ENCODE results near the gene ATF2. TPM values are rescaled to one million over a fixed set of nuclear protein-coding genes. Genes with fewer than 3 reads are reported as not detected.
A peak's percentile ranks its signal among the peaks of the same experiment; 100 is the strongest.

Gene ATF2
- total and polyA plus RNA-seq, 2 donors (not counting 3 experiments of a cell fraction or from before 2014, with no cell fraction given): 36.3 to 57.1 TPM

DNA sequence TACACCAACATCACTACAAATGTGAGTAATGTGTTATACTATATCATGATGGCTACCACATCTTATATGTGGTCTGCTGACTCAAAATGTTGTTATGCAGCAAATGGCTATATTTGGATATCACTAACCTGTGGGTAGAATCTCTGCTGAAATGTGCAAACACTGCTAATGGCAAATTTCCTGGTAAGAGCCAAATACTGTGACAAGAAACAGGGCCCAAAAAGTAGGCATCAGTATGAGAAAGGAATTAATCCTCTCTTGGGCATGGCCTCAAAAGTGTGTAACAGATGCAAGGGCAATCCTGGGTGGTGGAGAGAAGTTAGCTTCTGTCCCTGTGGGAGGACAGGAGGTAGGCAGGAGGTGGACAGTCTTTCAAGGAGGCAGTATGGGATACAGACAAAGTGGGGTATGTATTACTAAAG, 13.3 kb downstream of the ATF2 start:
- H3K27me3 ChIP-seq (ENCODE audit: control insufficient read depth in 2 of 2, insufficient read depth in 2 of 2, low read length in 2 of 2): no peaks in the 10 kb centered on the region
- POLR2A ChIA-PET: no interaction called here
- H3K36me3 ChIP-seq (ENCODE audit: control insufficient read depth in 2 of 2, extremely low read depth in 1 of 2, insufficient read depth in 2 of 2, low read length in 2 of 2): peaks cover 0 to 3% of the 10 kb centered on the region in 2 experiments
- intact Hi-C loops (cut with micrococcal nuclease): no loop called here
- H3K9me3 ChIP-seq (replicated peaks; ENCODE audit: control insufficient read depth, insufficient read depth, low read length): no peaks in the 10 kb centered on the region
- peaks cover 27% of the 10 kb centered on the region for H4K20me1 ChIP-seq (replicated peaks; ENCODE audit: control insufficient read depth, extremely low read depth, insufficient read depth, low read length)
- H3K9me1 ChIP-seq (replicated peaks; ENCODE audit: control insufficient read depth, extremely low read depth, insufficient read depth, low read length): no peaks in the 10 kb centered on the region
- peaks cover 18% of the 10 kb centered on the region for H3K4me1 ChIP-seq (ENCODE audit: control insufficient read depth, extremely low read depth, insufficient read depth, low read length)
- no TSS peak for BruUV-seq (replicated peaks)
- H3K4me2 ChIP-seq (ENCODE audit: insufficient read depth, low read length): no peak overlapping the region
- H3K4me3 ChIP-seq (replicated peaks in 1 of 3; ENCODE audit: insufficient read depth in 1 of 3, low read depth in 1 of 3, low read length in 3 of 3): no peak overlapping the region
- DNase-seq (ENCODE audit: low read depth, low spot score) (no peak), FAIRE-seq (no peak)
- H2AFZ ChIP-seq (ENCODE audit: low read depth, low read length): no peak overlapping the region
- peaks cover 94% of the 10 kb centered on the region for H3K79me2 ChIP-seq (ENCODE audit: control insufficient read depth, insufficient read depth, low read length)
- H3K9ac ChIP-seq (replicated peaks; ENCODE audit: extremely low read depth, insufficient read depth, low read length): no peak overlapping the region
- CTCF ChIA-PET: interaction anchor here (1.2 to 1.3 kb wide), 2 partner anchors 12 to 14 kb away, joined by 3 to 4 read pairs; no protein-coding TSS in a partner anchor
- TF ChIP-seq, protein P1, sequence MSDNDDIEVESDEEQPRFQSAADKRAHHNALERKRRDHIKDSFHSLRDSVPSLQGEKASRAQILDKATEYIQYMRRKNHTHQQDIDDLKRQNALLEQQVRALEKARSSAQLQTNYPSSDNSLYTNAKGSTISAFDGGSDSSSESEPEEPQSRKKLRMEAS (IDR thresholded peaks at IDR 0.05; ENCODE audit: insufficient read depth, insufficient read length): no peak
- no peak for TF ChIP-seq MYC (IDR thresholded peaks at IDR 0.05; ENCODE audit: low read depth, low read length)
- no peak for TF ChIP-seq GATA2 (IDR thresholded peaks at IDR 0.05; ENCODE audit: insufficient read depth, insufficient read length, low read depth, low read length)
- dilution Hi-C loops (cut with MboI; ENCODE audit: extremely low pct_ligation_motif_present, low sequenced_read_pairs): no loop called here
- H3K27ac ChIP-seq (ENCODE audit: insufficient read depth, low read depth, low read length): peak overlapping the region; percentile 11

DNA sequence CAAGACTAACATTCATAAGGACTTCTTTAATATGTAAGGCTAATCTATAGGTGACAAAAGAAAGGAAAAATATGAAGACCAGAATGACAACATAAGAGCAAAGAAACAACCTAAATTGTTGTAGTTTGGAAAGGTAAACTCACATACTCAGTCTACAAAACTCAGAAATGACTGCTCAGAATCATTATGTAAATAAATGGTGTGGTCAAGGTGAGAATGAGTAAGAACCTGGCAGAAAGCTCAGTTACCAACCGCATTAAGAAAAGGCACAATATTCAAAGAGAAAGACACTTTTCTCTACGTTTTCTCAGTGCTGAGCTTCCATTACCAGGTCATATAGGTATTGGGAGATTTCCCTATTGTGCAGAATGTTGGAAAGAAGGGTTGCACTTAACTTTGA, 15.8 kb downstream of the ATF2 start:
- Histone ChIP-seq H3K79me2 (ENCODE audit: control insufficient read depth, insufficient read depth, low read length) (peaks cover 92% of the 10 kb centered on the region), H3K27ac (ENCODE audit: insufficient read depth, low read depth, low read length) (no peak overlapping the region), H3K4me2 (ENCODE audit: insufficient read depth, low read length) (peak overlapping the region; percentile 35), H3K9me3 (replicated peaks; ENCODE audit: control insufficient read depth, insufficient read depth, low read length) (no peaks in the 10 kb centered on the region), H4K20me1 (replicated peaks; ENCODE audit: control insufficient read depth, extremely low read depth, insufficient read depth, low read length) (peaks cover 23% of the 10 kb centered on the region), H2AFZ (ENCODE audit: low read depth, low read length) (no peak overlapping the region), H3K4me1 (ENCODE audit: control insufficient read depth, extremely low read depth, insufficient read depth, low read length) (peaks cover 17% of the 10 kb centered on the region), H3K36me3 (ENCODE audit: control insufficient read depth in 2 of 2, extremely low read depth in 1 of 2, insufficient read depth in 2 of 2, low read length in 2 of 2) (peaks cover 0 to 3% of the 10 kb centered on the region in 2 experiments), H3K4me3 (replicated peaks in 1 of 3; ENCODE audit: insufficient read depth in 1 of 3, low read depth in 1 of 3, low read length in 3 of 3) (no peak overlapping the region), H3K27me3 (ENCODE audit: control insufficient read depth in 2 of 2, insufficient read depth in 2 of 2, low read length in 2 of 2) (no peaks in the 10 kb centered on the region), H3K9ac (replicated peaks; ENCODE audit: extremely low read depth, insufficient read depth, low read length) (no peak overlapping the region), H3K9me1 (replicated peaks; ENCODE audit: control insufficient read depth, extremely low read depth, insufficient read depth, low read length) (no peaks in the 10 kb centered on the region)
- ChIA-PET CTCF (no interaction called here), POLR2A (interaction anchor here (0.5 kb wide), 1 partner anchor 9 kb away, joined by 3 read pairs; no protein-coding TSS in a partner anchor)
- no peak for TF ChIP-seq GATA2 (IDR thresholded peaks at IDR 0.05; ENCODE audit: insufficient read depth, insufficient read length, low read depth, low read length)
- TF ChIP-seq MYC (IDR thresholded peaks at IDR 0.05; ENCODE audit: low read depth, low read length): no peak
- no peak for TF ChIP-seq POLR2AphosphoS5 (IDR thresholded peaks at IDR 0.05; ENCODE audit: insufficient read depth, low read depth, low read length)
- no peak for TF ChIP-seq POLR2A (IDR thresholded peaks at IDR 0.05; ENCODE audit: low read depth, low read length)
- TF ChIP-seq JUN (IDR thresholded peaks at IDR 0.05; ENCODE audit: borderline replicate concordance, insufficient read depth, insufficient read length, low read depth): no peak
- TF ChIP-seq, protein P1 (IDR thresholded peaks at IDR 0.05; ENCODE audit: insufficient read depth, insufficient read length): no peak
- TF ChIP-seq, protein P2, sequence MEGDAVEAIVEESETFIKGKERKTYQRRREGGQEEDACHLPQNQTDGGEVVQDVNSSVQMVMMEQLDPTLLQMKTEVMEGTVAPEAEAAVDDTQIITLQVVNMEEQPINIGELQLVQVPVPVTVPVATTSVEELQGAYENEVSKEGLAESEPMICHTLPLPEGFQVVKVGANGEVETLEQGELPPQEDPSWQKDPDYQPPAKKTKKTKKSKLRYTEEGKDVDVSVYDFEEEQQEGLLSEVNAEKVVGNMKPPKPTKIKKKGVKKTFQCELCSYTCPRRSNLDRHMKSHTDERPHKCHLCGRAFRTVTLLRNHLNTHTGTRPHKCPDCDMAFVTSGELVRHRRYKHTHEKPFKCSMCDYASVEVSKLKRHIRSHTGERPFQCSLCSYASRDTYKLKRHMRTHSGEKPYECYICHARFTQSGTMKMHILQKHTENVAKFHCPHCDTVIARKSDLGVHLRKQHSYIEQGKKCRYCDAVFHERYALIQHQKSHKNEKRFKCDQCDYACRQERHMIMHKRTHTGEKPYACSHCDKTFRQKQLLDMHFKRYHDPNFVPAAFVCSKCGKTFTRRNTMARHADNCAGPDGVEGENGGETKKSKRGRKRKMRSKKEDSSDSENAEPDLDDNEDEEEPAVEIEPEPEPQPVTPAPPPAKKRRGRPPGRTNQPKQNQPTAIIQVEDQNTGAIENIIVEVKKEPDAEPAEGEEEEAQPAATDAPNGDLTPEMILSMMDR (IDR thresholded peaks at IDR 0.05; ENCODE audit: extremely low read depth in 1 of 2, insufficient read depth in 1 of 2, low read depth in 1 of 2, low read length in 2 of 2): no peak
- no peak for TF ChIP-seq EZH2 (IDR thresholded peaks at IDR 0.05; ENCODE audit: borderline replicate concordance, low read depth, low read length, severe bottlenecking)
- no peak for TF ChIP-seq FOS (IDR thresholded peaks at IDR 0.05; ENCODE audit: borderline replicate concordance, insufficient read depth, low read length)
- dilution Hi-C loops (cut with MboI; ENCODE audit: extremely low pct_ligation_motif_present, low sequenced_read_pairs) (no loop called here), intact Hi-C loops (cut with micrococcal nuclease) (no loop called here)
- FAIRE-seq: no peak
- BruUV-seq (replicated peaks): no TSS peak
- DNase-seq (ENCODE audit: low read depth, low spot score): no peak

Data from endothelial cell of umbilical vein (primary cell).